Right lobe of liver (tissue), 4 donors: Measurements from ENCODE around the gene DDX55.

Experiments
- CTCF ChIP-seq, 4 donors: fragments of 200-600 bp in 3 of 4; fragments of 450-650 bp in 1 of 4; IDR thresholded peaks; one replicate each; pipeline versions ENCODE4 v1.5.1 to v1.8.0; 2016 to 2022; ENCODE audit warnings: antibody characterized with exemption in 4 of 4, mild to moderate bottlenecking in 2 of 4
- POLR2A ChIP-seq: fragments of 450-650 bp; IDR thresholded peaks from one replicate; pipeline ENCODE4 v1.6.1; 2017; ENCODE audit warnings: antibody characterized with exemption, mild to moderate bottlenecking
- donor health status: DM: no; HTN: no; CAD: no.
- donor health status: DM: no; HTN: no; CAD: no.
- donor health status: DM: no; HTN: yes; CAD: no.

GRCh38 chr12:123576611-123577010, 25.3 kb upstream of the DDX55 start:
- TF ChIP-seq CTCF (IDR thresholded peaks at IDR 0.05) = no peak
- TF ChIP-seq POLR2A = no peak
